Neuronal stem cell (in vitro differentiated cells): ENCODE results near the gene AKR1C8.

Experiments
- DNase-seq: peaks from one replicate; pipeline ENCODE4 v3.0.0-alpha.2; 2013; ENCODE audit warnings: low spot score
- H2AFZ ChIP-seq: one replicate; pipeline ENCODE4 v1.6.1; 2013; ENCODE audit warnings: mild to moderate bottlenecking, low read length, inconsistent platforms
- H2AK5ac ChIP-seq: 2 replicates; pipeline ENCODE4 v1.6.1; 2013; ENCODE audit warnings: low read depth, mild to moderate bottlenecking, inconsistent platforms, low read length, moderate library complexity, mixed read lengths
- H2BK120ac ChIP-seq: 2 replicates; pipeline ENCODE4 v1.6.1; 2013; ENCODE audit warnings: low read depth, mild to moderate bottlenecking, inconsistent platforms, low read length, moderate library complexity, mixed read lengths
- H2BK12ac ChIP-seq: one replicate; pipeline ENCODE4 v1.6.1; 2013; ENCODE audit warnings: low read length, inconsistent platforms
- H2BK15ac ChIP-seq: 2 replicates; pipeline ENCODE4 v1.6.1; 2013; ENCODE audit warnings: mild to moderate bottlenecking, low read length, inconsistent platforms, mixed read lengths
- H2BK5ac ChIP-seq: one replicate; pipeline ENCODE4 v1.6.1; 2013; ENCODE audit warnings: inconsistent platforms, mild to moderate bottlenecking, low read length, moderate library complexity
- H3K14ac ChIP-seq: one replicate; pipeline ENCODE4 v1.6.1; 2013; ENCODE audit warnings: low read length, inconsistent platforms
- H3K18ac ChIP-seq: 2 replicates; pipeline ENCODE4 v1.6.1; 2013; ENCODE audit warnings: low read length, inconsistent platforms
- H3K23ac ChIP-seq: 2 replicates; pipeline ENCODE4 v1.6.1; 2013; ENCODE audit warnings: low read depth, mild to moderate bottlenecking, mixed read lengths, low read length, inconsistent platforms; ENCODE audit not compliant: poor library complexity
- H3K27ac ChIP-seq: replicated peaks from 3 replicates; pipeline ENCODE4 v1.5.1; 2013; ENCODE audit warnings: low read length, inconsistent platforms
- H3K27me3 ChIP-seq, 3 experiments: 2 replicates each; pipeline ENCODE4 v1.6.1; 2013; ENCODE audit warnings: low read length in 3 of 3, mild to moderate bottlenecking in 2 of 3, inconsistent platforms in 1 of 3, low read depth in 1 of 3, mixed read lengths in 1 of 3, moderate library complexity in 1 of 3; ENCODE audit not compliant: control insufficient read depth in 3 of 3, insufficient read depth in 3 of 3
- H3K36me3 ChIP-seq, 2 donors: replicated peaks in 1 of 2; 2 replicates each; pipeline ENCODE4 v1.6.1; 2013; ENCODE audit warnings: low read length in 2 of 2; ENCODE audit not compliant: control insufficient read depth in 2 of 2, insufficient read depth in 2 of 2
- H3K4ac ChIP-seq: 2 replicates; pipeline ENCODE4 v1.6.1; 2013; ENCODE audit warnings: inconsistent platforms, mild to moderate bottlenecking, low read length, moderate library complexity
- H3K4me1 ChIP-seq, 2 donors: 1 replicate in 1 of 2; 2 replicates in 1 of 2; pipeline ENCODE4 v1.6.1; 2013; ENCODE audit warnings: low read length in 2 of 2, low read depth in 1 of 2; ENCODE audit not compliant: control insufficient read depth in 2 of 2, insufficient read depth in 1 of 2
- H3K4me2 ChIP-seq: one replicate; pipeline ENCODE4 v1.6.1; 2013; ENCODE audit warnings: mild to moderate bottlenecking, low read length, inconsistent platforms; ENCODE audit not compliant: insufficient read depth, poor library complexity, severe bottlenecking
- H3K4me3 ChIP-seq, 2 donors: 2 replicates each; pipeline ENCODE4 v1.5.1; 2013; ENCODE audit warnings: low read length in 2 of 2, mild to moderate bottlenecking in 2 of 2, inconsistent platforms in 1 of 2, moderate library complexity in 1 of 2
- H3K79me1 ChIP-seq: one replicate; pipeline ENCODE4 v1.6.1; 2013; ENCODE audit warnings: low read depth, mild to moderate bottlenecking, inconsistent platforms, low read length, moderate library complexity
- H3K9ac ChIP-seq: one replicate; pipeline ENCODE4 v1.6.1; 2013; ENCODE audit warnings: mild to moderate bottlenecking, low read depth, low read length, inconsistent platforms; ENCODE audit not compliant: poor library complexity
- H3K9me3 ChIP-seq, 2 donors: replicated peaks in 1 of 2; 2 replicates each; pipeline versions ENCODE3 to v1.6.1; 2013; ENCODE audit warnings: low read length in 2 of 2, mild to moderate bottlenecking in 2 of 2, inconsistent platforms in 1 of 2, low read depth in 1 of 2, mixed read lengths in 1 of 2, moderate library complexity in 1 of 2; ENCODE audit not compliant: control insufficient read depth in 2 of 2, insufficient read depth in 1 of 2
- H4K8ac ChIP-seq: one replicate; pipeline ENCODE4 v1.6.1; 2013; ENCODE audit warnings: low read depth, mild to moderate bottlenecking, inconsistent platforms, low read length, moderate library complexity
- H4K91ac ChIP-seq: one replicate; pipeline ENCODE4 v1.6.1; 2013; ENCODE audit warnings: low read length, low read depth, mild to moderate bottlenecking, inconsistent platforms; ENCODE audit not compliant: poor library complexity
- WGBS, 2 donors: extraction: QIAGEN DNeasy Blood & Tissue Kit; methylation state at CpG; one replicate each; pipeline ENCODE4 v1.1.7; 2013; ENCODE audit warnings: missing lambda C conversion rate in 2 of 2, mixed read lengths in 1 of 2; ENCODE audit not compliant: insufficient read length in 2 of 2, insufficient replicate concordance in 1 of 2; ENCODE audit errors: extremely low coverage in 2 of 2; 5-methylcytosine and 5-hydroxymethylcytosine counted together

Gene AKR1C8

DNA sequence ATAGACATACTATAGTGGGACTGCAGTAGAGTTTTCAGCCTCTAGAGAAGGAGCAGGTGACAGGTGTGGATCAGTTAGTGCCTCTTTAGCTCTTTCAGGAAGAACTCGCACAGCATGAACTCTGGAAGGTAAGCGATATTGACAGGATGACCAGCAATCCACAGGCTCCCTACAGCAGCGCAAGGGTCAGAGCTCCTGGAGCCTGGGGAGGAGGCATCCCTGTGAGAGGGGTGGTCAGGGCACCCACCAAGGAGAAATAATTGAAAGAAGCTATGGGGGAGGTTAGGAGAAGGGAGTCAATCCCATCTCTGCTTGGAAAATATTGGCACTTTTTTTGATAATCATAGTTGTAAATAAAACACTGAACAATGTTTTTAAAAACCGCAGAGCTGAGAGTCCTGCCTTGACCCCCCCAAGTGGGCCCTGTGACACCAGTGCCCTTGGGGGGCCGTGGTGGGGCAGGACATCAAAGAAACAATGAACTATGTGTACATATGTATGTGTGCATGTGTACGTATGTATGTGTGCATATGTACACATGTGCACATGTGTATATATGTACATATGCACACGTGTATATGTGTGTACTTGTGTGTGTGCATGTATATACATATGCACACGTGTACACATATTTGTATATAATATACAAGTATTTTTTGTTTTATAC is 77.0 kb downstream of the AKR1C8 start:
- Histone ChIP-seq H3K18ac (no peak overlapping the region), H2BK15ac (no peak overlapping the region), H3K79me1 (no peaks in the 10 kb centered on the region), H3K27me3 (no peaks in the 10 kb centered on the region), H3K23ac (no peak overlapping the region), H3K9me3 (peaks cover 0 to 1% of the 10 kb centered on the region in 2 donors), H3K36me3 (no peaks in the 10 kb centered on the region), H3K4me3 (no peak overlapping the region), H4K91ac (no peak overlapping the region), H3K4me2 (no peak overlapping the region), H3K14ac (no peak overlapping the region), H2AK5ac (no peak overlapping the region), H2BK5ac (no peak overlapping the region), H2AFZ (no peak overlapping the region), H2BK120ac (no peak overlapping the region), H3K4me1 (no peaks in the 10 kb centered on the region), H3K9ac (no peak overlapping the region), H2BK12ac (no peak overlapping the region), H4K8ac (no peak overlapping the region), H3K4ac (no peak overlapping the region), H3K27ac (no peak overlapping the region)
- no CpG with 5 or more reads among the region's 8 CpGs for WGBS, 2 donors
- DNase-seq, result no peak

DNA sequence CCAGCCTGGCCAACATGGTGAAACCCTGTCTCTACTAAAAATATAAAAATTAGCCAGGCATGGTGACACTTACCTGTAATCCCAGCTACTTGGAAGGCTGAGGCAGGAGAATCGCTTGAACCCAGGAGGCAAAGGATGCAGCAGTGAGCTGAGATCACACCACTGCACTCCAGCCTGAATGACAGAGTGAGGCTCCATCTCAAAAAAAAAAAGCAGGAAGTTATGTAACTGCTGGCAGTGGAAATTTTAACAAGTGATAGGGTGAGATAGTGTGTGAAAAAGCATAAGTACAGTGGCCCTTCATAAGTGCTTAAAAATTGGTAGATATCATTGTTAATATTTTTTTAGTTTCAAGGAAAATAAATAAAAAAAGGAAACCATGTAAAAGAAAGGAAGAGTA is 78.4 kb downstream of the AKR1C8 start:
- Histone ChIP-seq H3K4me1 (no peaks in the 10 kb centered on the region), H2AK5ac (no peak overlapping the region), H3K79me1 (no peaks in the 10 kb centered on the region), H3K23ac (no peak overlapping the region), H3K9ac (no peak overlapping the region), H3K4me2 (no peak overlapping the region), H2AFZ (no peak overlapping the region), H3K27ac (no peak overlapping the region), H3K4ac (no peak overlapping the region), H2BK12ac (no peak overlapping the region), H2BK5ac (no peak overlapping the region), H4K8ac (no peak overlapping the region), H3K27me3 (no peaks in the 10 kb centered on the region), H3K9me3 (peaks cover 0 to 1% of the 10 kb centered on the region in 2 donors), H2BK120ac (no peak overlapping the region), H3K14ac (no peak overlapping the region), H2BK15ac (no peak overlapping the region), H3K36me3 (no peaks in the 10 kb centered on the region), H3K18ac (no peak overlapping the region), H3K4me3 (no peak overlapping the region), H4K91ac (no peak overlapping the region)
- no peak for DNase-seq
- WGBS, 2 donors, result no CpG with 5 or more reads among the region's 1 CpG

GRCh38 chr10:5105626-5106025 is 79.3 kb downstream of the AKR1C8 start:
- H3K79me1 ChIP-seq, result no peaks in the 10 kb centered on the region
- no CpG with 5 or more reads among the region's 1 CpG for WGBS, 2 donors
- no peak overlapping the region for H4K91ac ChIP-seq
- H4K8ac ChIP-seq, result no peak overlapping the region
- no peak overlapping the region for H3K18ac ChIP-seq
- no peak overlapping the region for H2BK5ac ChIP-seq
- H3K23ac ChIP-seq, result no peak overlapping the region
- no peaks in the 10 kb centered on the region for H3K4me1 ChIP-seq
- H3K4ac ChIP-seq, result no peak overlapping the region
- H2BK15ac ChIP-seq, result no peak overlapping the region
- no peak overlapping the region for H3K4me2 ChIP-seq
- H2BK120ac ChIP-seq, result no peak overlapping the region
- no peaks in the 10 kb centered on the region for H3K36me3 ChIP-seq
- no peak overlapping the region for H3K9ac ChIP-seq
- no peaks in the 10 kb centered on the region for H3K27me3 ChIP-seq
- no peak overlapping the region for H2BK12ac ChIP-seq
- no peak overlapping the region for H3K14ac ChIP-seq
- no peak overlapping the region for H3K4me3 ChIP-seq
- no peak overlapping the region for H3K27ac ChIP-seq
- H2AFZ ChIP-seq, result no peak overlapping the region
- no peak for DNase-seq
- peaks cover 0 to 1% of the 10 kb centered on the region in 2 donors for H3K9me3 ChIP-seq
- no peak overlapping the region for H2AK5ac ChIP-seq
